Prostate gland (tissue), 2 donors: Measurements from ENCODE around the gene ZCCHC14. TPM values are rescaled to one million over a fixed set of nuclear protein-coding genes. Genes with fewer than 3 reads are reported as not detected.

ENCODE experiments used
- DNase-seq: peaks from one replicate; pipeline ENCODE4 v3.0.0-alpha.2; 2019; ENCODE audit warnings: low spot score
- H3K27ac ChIP-seq, 2 donors: fragments of 200-600 bp; sonication (generic); 2 replicates each; pipeline ENCODE4 v1.5.1; 2017 to 2019
- H3K27me3 ChIP-seq: fragments of 200-600 bp; sonication (generic); replicated peaks from 2 replicates; pipeline ENCODE4 v1.5.1; 2019; ENCODE audit not compliant: insufficient read depth
- H3K36me3 ChIP-seq, 2 donors: fragments of 200-600 bp; sonication (generic); 1 replicate in 1 of 2; 2 replicates in 1 of 2; pipeline versions ENCODE4 v1.5.1 to v1.8.1; 2017 to 2019
- H3K4me1 ChIP-seq: fragments of 200-600 bp; sonication (generic); replicated peaks from 2 replicates; pipeline ENCODE4 v1.5.1; 2019
- H3K4me3 ChIP-seq, 2 donors: fragments of 200-600 bp; sonication (generic); 2 replicates each; pipeline ENCODE4 v1.5.1; 2017 to 2019
- H3K9me3 ChIP-seq: fragments of 200-600 bp; sonication (generic); 2 replicates; pipeline ENCODE4 v1.5.1; 2017
- CTCF ChIP-seq, 4 experiments: fragments of 200-600 bp in 2 of 4; fragments of 450-650 bp in 2 of 4; sonication (generic) in 2 of 4; IDR thresholded peaks; 1 replicate in 3 of 4; 2 replicates in 1 of 4; pipeline ENCODE4 v1.5.1; 2016 to 2019; ENCODE audit warnings: antibody characterized with exemption in 4 of 4, mild to moderate bottlenecking in 2 of 4, moderate library complexity in 2 of 4
- POLR2A ChIP-seq: fragments of 450-650 bp; IDR thresholded peaks from one replicate; pipeline ENCODE4 v1.6.1; 2016; ENCODE audit warnings: antibody characterized with exemption, mild to moderate bottlenecking
- POLR2AphosphoS5 ChIP-seq: sonication (generic); formaldehyde crosslinking; IDR thresholded peaks from one replicate; pipeline ENCODE4 v1.6.1; 2017; ENCODE audit warnings: antibody characterized with exemption
- WGBS: methylation state at CpG from one replicate; pipeline ENCODE4 v1.1.5; 2018; 5-methylcytosine and 5-hydroxymethylcytosine counted together
- intact Hi-C: fragments of 100-400 bp; cut with DNase I; formaldehyde crosslinking; loops from one replicate; pipeline ENCODE4 v1.14.2; 2022
- total RNA-seq, 2 donors: library from RNA; depleted of rRNA; stranded (reverse); fragments of >200 nt; gene quantifications; one replicate each; pipeline ENCODE4 v1.1.0, GENCODE V29; 2016

Gene ZCCHC14
- total RNA-seq, 2 donors from 2014 or later: 14.9 to 55.7 TPM

GRCh38 chr16:87361916-87362619 is 130.8 kb downstream of the ZCCHC14 start:
- H3K27ac ChIP-seq: no peak overlapping the region

GRCh38 chr16:87360862-87361610 is 131.8 kb downstream of the ZCCHC14 start:
- intact Hi-C loops: no loop called here
- no peaks in the 10 kb centered on the region for H3K9me3 ChIP-seq
- TF ChIP-seq CTCF (IDR thresholded peaks at IDR 0.05): no peak
- TF ChIP-seq POLR2AphosphoS5: no peak
- no peak for TF ChIP-seq POLR2A
- H3K4me3 ChIP-seq: no peak overlapping the region
- H3K4me1 ChIP-seq: no peaks in the 10 kb centered on the region
- H3K27me3 ChIP-seq: no peaks in the 10 kb centered on the region
- DNase-seq: no peak
- no peak overlapping the region for H3K27ac ChIP-seq
- 97% methylated on average over 16 of the region's 16 CpGs for WGBS
- H3K36me3 ChIP-seq: peaks cover 0 to 11% of the 10 kb centered on the region in 2 donors

More at GRCh38 chr16:87361916-87362619, 130.8 kb downstream of the ZCCHC14 start:
- WGBS: 94% methylated on average over 8 of the region's 8 CpGs
- no peak for TF ChIP-seq CTCF (IDR thresholded peaks at IDR 0.05)
- no peak for TF ChIP-seq POLR2AphosphoS5
- TF ChIP-seq POLR2A: no peak
- H3K4me1 ChIP-seq: no peaks in the 10 kb centered on the region
- H3K27me3 ChIP-seq: no peaks in the 10 kb centered on the region
- no peak for DNase-seq
- H3K9me3 ChIP-seq: no peaks in the 10 kb centered on the region
- peaks cover 0 to 11% of the 10 kb centered on the region in 2 donors for H3K36me3 ChIP-seq
- intact Hi-C loops: no loop called here
- no peak overlapping the region for H3K4me3 ChIP-seq

- Histone ChIP-seq H3K27ac (no peak overlapping the region), H3K4me3 (no peak overlapping the region), H3K4me1 (no peaks in the 10 kb centered on the region), H3K9me3 (no peaks in the 10 kb centered on the region), H3K36me3 (peaks cover 0 to 11% of the 10 kb centered on the region in 2 donors), H3K27me3 (no peaks in the 10 kb centered on the region)
- no peak for DNase-seq
- intact Hi-C loops: no loop called here
- 92% methylated on average over 7 of the region's 7 CpGs for WGBS
- TF ChIP-seq POLR2A (no peak), POLR2AphosphoS5 (no peak), CTCF (IDR thresholded peaks at IDR 0.05) (no peak)
These were observed 133.7 kb downstream of the ZCCHC14 start for GRCh38 chr16:87359121-87359520.

GRCh38 chr16:87358696-87359095 is 134.1 kb downstream of the ZCCHC14 start:
- Histone ChIP-seq H3K4me1 (no peaks in the 10 kb centered on the region), H3K27ac (no peak overlapping the region), H3K9me3 (no peaks in the 10 kb centered on the region), H3K36me3 (peaks cover 0 to 12% of the 10 kb centered on the region in 2 donors), H3K27me3 (no peaks in the 10 kb centered on the region), H3K4me3 (no peak overlapping the region)
- intact Hi-C loops: no loop called here
- no peak for TF ChIP-seq POLR2A
- no peak for TF ChIP-seq CTCF (IDR thresholded peaks at IDR 0.05)
- no peak for TF ChIP-seq POLR2AphosphoS5
- DNase-seq: no peak
- 84% methylated on average over 9 of the region's 9 CpGs for WGBS
